Stimulated activated CD4-positive, alpha-beta T cell treated with anti-CD3 and anti-CD28 coated beads, Interleukin-4, amount 100 ng/mL, for 1 hour (primary cell): ENCODE data around the gene AMER1.
"Not testable (repeated sequence)": the region's sequence is repeated elsewhere in the genome, so short reads cannot be mapped to it uniquely, and the experiment has no call there.

Experiments
- DNase-seq: peaks from one replicate; pipeline ENCODE4 v3.0.0-alpha.2; 2020

AMER1 gene

DNA sequence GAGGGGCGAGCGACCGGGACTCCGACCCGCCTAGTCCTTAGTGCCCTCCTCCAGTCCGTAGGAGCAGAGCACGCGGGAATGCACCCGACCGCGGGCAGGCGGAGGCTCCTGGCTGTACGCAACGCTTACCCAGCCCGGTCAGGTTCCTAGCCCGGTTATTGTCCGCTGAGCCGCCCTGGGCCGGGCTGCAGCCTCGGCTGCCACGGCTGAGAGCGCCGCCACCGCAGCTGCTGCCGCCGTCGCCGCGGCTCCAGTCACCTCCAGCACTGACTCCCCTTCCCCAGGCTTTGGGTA lies at the start of gene AMER1:
Gene AMER1, minus strand, starts transcription at position 268 of the 294 bp plus-strand sequence. CDS start 12,422 bp downstream, outside the sequence.
- no peak for DNase-seq

DNA sequence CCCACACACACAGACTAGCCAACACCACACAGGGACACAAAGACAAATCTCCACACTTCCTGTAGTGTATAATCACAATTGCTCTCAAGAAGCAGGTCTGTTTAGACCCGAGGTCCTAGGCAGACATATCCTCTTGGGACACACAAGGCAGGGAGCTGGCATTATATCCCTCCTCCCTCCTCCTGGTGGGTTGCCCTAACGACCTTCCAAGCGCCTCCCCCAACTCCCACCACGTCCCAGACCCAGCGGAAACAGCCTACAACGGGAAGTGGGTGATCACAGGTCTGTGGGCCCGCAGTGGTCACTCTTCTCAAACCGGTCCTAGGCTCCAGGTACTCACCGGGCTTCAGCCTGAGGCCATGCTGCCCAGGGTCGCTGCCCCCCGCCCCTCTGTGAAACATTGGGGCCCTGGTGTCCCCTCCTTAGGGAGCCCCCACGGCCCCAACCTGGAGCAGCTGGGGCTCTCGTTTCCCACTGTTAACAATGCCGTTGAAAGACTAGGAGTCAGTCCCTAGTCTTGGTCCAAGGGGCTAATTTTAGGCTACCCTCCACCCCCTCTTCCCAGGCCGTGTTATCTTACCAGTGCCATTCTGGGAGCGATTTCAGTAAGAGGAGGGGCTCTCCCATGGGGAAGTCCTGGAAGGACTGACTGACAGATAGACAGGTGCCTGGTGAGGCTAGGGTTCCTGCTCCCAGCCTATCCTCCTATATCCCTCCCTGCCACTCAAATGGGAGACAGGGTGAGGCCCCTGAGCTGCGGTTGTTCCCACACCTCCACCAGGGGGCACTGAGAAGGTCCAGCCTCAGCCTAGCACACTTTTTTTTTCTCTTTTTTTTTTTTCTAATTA lies 24.8 kb upstream of the AMER1 start, which contains the start of gene ASB12:
Gene ASB12, minus strand, starts transcription at position 485 of the 848 bp plus-strand sequence. CDS start 4,957 bp downstream, outside the sequence.
- no peak for DNase-seq

DNA sequence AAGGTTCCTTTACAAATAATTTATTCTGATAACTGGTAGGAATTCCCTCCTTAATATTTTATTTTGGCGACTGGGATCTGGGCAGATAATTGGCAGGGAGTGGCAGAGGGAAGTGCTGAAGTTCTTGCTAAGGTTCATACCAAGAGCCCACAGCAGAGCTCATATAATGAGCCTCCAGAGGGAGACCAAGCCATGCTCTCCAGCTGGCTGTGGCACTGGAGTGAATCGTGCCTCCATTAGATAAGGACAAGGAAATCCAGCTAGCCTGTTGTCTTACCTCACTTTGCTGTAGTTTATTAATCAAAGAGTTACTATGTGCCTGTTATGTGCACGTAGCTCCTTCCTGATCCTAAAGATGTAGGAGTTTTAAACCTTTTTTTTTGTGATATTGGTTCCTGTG lies 23.6 kb upstream of the AMER1 start:
- no peak for DNase-seq

DNA sequence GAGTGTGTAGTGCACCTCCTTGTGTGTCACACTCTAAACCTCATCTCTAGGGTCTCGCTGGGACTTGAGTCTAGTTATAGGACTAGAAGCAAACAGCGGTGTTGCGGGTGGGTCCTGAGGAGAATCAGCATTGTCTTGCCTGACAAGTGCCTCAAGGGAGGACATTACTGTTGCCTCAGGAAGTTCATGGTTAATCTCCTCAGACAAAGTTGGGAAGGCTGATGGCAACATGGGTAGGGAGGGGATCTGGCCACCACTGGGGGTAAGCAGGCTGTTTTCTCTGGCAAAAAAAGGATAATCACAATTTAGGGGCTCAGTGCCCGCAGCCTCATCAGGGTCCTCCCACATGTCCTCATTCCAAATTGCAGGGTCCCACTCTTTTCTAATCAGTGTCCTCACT lies 12.5 kb upstream of the AMER1 start:
- DNase-seq: no peak

DNA sequence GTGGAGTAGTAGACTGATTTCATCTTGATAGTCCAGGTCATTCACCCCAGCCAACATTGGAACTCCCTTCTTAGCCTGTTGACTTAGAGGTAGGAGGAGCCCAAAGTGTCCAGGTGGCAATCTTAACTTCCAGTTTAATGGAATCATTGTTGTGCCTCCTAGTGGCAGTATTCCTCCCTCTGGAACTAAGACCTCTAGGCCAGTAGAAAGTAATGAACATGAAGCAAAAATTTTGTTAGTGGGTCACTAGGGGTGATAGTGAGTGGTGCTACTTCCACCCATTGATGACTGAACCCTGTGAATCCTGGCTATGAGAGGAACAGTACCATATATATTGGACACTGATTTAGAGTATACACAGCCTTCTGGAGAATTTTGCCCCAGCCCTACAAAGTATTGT lies 8.5 kb upstream of the AMER1 start:
- DNase-seq: not testable (repeated sequence)

DNA sequence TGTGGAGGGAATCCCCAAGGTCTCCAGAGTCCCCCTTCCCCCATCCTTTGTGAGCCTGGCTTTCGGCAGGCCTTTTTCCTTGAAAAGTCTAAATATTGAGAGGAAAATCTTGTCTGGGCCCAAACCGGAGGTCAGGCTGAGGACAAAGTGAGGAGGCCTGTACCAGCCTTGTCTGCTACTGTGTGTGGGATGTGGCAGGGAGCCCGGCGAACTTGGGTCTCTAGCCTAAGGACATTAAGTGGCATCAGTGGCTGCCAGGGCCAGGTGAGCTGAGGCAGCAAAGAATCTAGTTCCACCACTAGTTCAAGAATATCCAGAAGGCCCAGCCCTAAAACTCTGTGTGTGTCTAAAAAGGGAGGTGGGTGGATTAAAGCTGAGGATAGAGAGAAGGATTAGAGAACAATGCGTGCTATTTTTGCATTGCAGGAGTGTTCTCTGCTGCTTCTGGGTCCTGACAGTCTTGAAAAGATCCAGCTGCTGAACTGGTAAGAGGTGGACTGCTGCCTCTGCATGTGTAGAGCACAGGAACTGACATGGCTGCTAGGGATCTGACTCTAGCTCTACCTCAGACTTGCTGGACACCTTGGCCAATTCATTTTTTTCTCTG lies 1.2 kb upstream of the AMER1 start:
- no peak for DNase-seq

DNA sequence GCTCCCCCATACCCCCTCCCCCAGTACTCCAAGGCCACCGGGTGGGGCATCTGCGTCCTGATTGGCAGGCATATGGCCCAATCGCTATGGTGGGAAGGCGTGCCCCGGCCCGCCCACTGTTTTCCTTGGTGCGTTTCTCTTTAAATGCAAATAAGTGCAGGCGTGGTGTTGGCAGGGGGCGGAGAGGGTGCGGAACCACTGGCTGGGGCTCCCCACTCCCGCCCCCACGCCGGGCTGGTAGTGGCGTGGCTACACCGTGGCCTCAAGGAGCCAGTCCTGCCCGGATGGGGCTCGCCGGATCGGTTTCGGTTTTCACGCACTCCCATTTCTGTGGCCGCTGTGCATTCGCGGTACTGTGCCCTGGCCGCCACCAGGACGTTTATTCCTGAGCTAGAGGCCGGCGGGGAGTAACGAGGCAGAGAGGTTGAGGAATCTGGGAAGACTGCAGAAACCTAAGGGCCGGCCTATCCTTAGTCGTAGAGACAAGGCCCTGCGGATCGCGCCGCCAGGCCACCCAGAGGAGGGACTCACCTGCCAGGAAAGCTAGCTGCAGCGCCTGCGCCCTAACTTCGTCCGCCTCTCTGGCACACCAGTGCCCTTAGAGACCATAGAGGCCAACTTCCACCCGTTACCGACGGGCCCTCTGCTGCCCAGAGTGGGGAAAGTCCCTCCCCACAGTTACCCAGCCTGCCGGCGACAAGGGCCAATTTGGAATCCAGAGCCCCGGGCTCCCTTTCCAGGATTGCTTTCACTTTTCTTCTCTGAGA lies 410 bp upstream of the AMER1 start:
- peak; percentile 83 for DNase-seq

DNA sequence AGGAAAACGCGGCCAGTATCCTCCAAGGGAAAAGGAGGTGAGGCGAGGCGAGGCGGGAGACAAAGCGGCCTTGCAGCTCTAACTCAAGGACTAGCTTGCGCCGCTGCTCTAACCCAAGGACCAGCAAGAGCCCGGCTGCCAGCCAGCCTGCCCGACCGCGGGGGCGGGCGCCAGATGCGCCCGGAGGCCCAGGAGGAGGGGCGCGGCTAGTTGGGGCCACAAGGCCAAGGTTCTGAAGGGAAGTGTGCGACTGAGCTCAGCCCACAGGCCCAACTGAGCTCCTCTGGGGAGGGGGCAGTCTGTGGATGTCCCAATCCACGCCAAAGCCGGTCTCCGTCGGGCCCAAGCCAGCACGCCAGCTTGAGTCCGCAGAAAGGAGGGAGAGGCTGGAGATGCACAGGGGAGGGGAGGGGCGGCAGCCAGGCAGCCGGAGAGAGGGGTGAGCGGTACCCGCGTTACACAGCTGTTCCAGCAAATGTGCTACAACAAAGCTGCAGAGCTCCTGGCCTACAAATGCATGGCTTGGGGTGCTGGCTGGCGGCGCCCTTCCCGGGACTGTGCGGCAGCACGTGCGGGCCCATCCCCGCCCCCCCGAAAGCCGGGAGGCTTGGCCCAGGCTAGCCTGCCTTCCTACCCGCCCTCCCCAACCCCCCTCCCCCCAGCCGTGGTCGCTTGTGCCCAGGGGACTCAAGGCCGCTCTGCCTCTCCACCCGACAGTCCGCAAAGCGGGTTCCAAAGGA lies 637 bp downstream of the AMER1 start:
- DNase-seq: peak; percentile 7

DNA sequence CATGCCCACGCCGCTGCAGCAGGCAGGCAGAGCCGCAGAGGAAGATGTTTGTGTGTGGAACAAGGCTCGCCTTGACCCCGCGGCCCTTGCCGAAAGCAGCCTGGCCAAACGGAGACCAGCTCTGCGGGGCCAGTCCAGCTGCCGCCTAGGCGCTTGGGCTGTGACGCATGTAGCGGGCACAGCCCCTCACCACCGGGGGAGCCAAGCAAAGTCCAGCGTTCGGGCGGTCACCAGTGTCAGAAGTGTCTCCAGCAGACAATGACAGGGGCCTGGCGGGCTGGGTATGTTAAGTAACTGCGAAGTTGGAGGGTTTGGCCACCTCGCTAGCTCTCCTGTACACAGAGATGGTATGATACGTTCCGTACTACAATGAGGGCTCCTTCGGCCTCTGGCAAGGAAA lies 1.3 kb downstream of the AMER1 start:
- DNase-seq: no peak

DNA sequence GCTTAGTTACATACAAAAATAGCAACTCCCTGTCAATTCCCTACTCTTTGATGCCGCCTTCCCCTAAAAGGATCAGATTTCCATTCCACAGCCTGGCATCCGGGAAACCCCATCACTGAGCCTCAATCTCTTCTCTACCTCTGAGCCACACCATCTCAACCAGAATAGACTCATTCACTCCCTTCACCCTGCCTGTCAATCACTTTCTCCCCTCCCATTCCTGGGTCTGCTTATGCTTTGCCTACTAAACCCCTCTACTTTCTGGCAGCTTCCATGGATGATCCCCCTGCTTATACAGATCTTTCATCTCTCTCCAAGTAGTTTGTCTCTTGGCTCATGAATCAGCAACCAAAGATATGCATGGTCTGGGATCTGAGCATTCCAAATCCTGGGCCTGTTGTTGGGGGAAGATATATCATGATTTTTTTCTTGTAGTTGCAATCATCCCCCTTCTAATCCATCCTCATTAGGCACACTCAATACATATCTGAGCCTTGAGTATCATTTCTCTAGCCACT lies 2.6 kb downstream of the AMER1 start:
- DNase-seq: no peak

DNA sequence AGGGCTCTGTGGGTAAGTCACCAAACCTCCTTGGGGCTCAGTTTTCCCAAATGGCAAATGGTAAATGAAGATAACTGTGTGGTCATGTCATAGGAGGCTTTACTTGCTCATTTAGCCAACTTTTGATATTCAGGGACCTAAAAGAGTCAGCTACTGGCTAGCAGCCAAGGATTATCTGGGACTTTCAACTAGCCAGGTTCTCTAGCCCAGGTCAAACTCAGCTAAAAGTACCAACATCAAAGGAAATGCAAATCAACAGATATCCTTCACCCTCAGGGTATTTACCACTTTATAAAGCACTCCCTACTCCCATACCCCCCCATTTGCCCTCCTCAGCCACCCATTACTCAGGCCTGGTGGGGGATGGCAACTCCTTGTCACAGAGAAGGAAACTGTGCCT lies 7.5 kb downstream of the AMER1 start:
- no peak for DNase-seq

DNA sequence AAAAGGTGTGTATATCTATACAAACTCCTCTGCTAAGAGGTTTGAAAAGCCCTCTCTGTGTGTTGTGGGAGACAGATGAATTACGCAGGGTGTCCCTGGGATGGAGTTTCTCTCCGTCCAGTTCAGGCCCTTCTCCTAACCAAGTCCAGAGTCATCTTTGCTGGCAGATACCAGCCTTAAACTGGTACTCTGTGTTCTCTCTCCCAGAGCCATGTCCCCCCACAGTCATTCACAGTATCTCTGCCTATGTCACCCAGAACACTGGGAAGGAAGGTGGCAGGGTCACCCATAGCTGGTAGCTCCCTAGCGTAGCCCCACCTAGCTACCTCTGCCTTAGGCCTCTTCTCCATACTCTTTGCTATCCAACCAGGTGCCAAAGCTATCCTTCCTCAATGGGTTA lies 8.9 kb downstream of the AMER1 start:
- DNase-seq: no peak

DNA sequence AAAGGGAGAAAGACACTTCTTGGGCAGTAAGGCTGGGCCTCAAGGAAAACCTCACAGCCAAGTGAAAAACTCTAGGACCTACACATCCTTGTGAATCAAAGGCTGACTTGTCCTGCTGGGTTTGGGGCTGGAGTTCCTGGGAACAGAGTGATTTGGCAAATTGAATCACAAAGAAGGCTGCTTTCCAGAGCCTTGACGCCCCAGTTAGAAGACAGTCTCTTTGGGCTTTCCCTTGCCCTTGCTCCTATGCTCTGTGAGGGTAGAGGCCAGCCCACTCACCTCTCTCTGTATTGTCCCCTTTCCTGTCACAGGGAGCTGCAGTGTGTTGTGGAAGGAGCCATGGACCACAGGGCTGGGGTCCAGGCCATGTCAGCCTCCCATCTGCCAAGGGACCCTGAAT lies 9.6 kb downstream of the AMER1 start:
- no peak for DNase-seq

DNA sequence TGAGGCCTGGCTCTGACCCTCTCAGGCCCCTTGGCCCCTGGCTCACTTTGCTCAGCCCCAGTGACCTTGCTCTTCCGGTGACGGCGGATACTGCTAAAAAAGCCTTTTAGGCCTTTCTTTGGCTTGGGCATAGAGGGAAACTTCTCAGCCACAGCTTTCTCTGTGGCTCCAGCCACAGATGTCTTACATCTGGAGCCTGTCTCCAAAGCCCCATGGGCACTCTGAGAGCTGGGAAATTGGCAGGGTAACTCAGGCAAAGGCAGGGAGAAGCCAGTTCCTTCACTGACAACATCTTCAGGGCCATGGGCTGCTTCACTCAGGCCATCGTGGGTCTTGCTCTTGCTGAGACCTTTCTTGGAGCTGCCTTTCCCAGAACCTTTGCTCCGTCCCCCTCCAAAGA lies 12.8 kb downstream of the AMER1 start:
- DNase-seq: no peak

DNA sequence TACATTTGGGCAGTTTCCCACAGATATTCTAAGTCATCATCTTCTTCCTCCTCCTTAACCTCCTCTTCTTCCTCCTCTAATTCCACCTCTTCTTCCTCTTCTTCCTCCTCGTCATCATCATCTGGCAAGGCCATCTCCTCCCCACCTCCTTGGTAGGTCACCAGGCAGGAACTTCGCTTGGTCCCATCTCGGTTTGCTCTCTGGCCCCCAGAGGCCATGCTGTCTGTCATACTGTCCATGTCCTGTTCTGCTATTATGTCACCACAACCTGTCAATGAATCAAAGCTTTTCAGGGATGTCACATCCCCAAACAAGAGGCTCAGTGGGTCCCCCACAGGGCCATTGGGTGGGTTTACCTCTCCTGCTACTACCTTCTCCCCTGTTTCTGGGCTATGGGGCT lies 13.5 kb downstream of the AMER1 start:
- no peak for DNase-seq

DNA sequence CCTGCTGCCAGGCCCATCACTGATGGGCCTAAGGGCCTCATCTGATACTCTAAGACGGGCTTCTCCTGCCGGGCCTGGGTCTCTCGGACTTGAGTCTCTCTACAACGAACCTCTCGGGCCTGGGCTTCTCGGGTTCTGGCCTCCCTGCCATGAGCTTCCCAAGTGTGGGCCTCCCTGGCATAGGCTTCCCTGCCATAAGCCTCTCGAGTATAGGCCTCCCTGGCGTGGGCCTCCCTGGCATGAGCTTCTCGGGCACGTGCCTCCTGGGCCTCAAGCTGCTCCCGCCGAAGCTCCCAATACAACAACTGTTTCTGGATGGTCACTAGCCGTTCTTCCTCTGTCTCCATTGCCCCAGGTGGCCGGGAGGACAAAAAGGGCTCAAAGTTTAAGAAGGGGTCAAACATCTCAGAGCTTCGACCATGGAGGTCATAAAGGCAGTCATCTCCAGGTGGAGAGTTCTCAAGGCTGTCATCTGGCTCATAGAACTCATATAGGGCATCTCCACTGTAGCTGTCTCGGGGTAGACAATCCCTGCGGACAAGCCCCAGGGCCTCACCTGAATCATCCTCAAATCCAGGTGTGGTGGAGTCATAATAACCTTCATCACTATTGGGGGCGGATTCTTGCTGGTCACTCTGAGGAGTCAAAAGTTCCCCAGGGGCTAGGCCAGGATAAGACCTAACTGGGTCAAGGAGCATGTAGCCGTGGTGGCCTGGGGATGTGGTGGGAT lies 14.1 kb downstream of the AMER1 start:
- no peak for DNase-seq

DNA sequence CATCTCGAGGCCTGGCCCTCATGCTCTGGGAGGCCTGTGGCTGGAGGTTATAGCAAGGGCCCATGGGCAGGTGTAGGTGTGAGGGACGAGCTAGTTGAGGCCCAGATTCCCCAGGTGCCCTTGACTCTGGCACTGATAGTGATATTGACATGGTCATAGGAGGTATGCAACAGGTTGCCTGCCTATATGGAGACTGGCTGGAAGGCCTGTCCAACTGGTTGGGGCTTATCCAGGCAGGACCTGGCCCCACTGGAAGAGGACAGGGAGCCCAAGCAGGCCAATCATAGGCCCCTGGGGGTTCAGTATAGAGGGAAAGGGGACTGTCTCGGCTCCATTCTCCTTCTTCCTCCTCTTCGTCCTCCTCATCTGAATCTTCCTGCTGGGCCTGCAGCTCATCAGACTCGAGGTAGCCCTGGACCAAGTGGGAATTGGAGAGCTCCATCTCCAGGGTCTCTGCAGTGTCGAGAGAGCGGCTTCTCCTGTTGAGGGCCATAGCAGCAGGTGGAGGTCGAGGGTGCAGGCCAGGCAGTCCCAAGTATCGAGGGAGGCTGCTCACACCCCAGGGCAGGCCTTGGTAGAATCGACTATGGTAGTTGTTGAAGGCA lies 15.3 kb downstream of the AMER1 start:
- no peak for DNase-seq

DNA sequence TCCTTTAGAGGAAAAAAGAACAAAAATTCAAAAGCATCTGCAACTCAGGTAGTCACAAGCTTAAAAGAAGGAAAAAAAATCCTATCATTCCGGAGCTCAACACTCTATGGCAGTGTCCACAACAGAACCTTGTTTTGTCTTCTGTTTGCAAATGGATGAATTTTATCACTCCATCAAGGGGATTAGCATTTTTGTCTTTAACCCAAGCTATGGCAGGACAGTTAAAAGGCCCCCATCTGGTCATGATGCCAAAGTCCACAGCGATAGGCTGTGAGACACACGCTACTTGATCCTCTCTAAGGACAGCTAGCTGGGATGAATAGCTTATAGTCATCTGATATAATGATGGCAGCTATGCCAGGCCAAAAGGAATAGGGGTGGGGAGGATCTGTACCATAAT lies 16.6 kb downstream of the AMER1 start:
- DNase-seq: no peak

DNA sequence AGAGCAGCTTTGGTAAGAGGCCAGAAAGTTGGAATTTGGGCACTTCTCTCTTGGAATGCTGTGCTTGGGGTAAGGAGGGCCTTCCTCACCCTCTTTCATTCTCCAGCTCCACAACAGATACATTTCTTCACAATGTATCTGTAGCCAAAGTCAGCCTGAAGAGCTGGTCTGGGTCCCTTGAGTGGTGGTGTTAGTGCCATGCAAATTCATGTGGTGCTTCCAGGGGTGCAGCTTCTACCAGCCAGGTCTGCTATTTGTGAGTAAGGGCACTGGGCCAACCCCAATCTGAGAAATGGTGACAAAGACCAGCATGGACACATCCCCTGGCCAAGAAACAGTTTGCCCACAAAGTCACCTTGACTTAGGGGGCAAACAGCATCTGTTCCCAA lies 17.8 kb downstream of the AMER1 start:
- DNase-seq: no peak

DNA sequence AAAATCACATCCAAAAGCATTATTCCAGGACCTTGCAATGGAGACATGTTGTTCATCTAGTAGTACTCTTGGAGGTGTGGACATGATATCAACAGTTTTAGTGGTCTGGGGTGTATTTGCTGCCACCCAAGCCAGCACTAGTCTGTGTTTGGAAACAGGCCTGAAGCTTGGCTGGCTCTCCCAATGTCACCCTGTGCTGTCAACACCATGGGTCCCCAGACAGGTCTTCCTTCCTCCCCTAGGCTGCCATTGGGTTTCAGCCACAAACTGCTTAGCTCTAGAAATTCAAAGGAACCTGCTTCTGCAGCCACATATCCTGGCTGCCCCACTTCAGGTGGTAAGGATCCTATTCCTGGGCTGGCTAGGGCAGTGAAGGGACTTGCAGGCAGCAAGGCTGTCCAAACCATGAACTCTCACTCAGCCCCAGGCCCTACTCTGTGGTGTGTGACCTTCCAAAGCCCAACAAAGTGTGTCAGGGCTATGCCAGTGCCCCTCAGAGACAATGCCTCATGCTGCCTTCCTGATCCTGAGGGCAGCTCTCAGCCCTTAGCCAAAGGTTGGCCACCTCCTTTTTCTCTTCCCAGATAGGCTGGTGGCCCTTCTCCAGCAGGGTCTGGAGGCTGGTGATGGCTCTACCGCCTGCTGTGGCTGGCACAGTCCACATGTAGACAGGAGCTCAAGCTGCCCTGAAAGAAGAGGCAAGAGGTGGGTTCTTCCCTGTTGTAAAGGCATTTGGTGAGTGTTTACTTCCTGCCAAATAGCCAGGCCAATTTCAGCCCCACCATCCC lies 18.3 kb downstream of the AMER1 start:
- no peak for DNase-seq

DNA sequence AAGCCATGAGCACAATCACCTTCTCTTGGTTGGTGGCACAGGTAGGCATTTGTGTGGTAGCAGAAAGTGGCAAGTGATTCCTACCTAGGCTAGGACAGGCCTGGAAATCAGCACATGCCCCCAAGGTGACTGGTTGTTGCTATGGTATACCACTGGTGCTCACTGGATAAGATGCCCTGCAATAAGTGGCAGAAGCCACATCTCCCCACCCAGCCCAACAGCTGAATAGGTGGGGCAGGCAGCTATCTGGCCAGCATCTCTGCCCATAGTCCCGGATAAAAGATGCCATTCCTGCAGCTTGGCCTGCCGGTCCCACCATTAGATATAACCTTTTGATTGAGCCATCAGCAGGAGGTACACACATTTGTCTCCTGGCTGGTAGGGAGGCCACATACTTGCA lies 21.1 kb downstream of the AMER1 start:
- DNase-seq: no peak
